SKM-1 treated with dmso at 0.1 percent for 144 hours (cell line): ENCODE data around the gene ACACA.
"Not testable (repeated sequence)": the region's sequence is repeated elsewhere in the genome, so short reads cannot be mapped to it uniquely, and the experiment has no call there.

Experiments used
- DNase-seq: peaks from one replicate; lab custom pipeline; 2025; ENCODE audit not compliant: unreplicated experiment; lab: John Stamatoyannopoulos, UW

ACACA gene

DNA sequence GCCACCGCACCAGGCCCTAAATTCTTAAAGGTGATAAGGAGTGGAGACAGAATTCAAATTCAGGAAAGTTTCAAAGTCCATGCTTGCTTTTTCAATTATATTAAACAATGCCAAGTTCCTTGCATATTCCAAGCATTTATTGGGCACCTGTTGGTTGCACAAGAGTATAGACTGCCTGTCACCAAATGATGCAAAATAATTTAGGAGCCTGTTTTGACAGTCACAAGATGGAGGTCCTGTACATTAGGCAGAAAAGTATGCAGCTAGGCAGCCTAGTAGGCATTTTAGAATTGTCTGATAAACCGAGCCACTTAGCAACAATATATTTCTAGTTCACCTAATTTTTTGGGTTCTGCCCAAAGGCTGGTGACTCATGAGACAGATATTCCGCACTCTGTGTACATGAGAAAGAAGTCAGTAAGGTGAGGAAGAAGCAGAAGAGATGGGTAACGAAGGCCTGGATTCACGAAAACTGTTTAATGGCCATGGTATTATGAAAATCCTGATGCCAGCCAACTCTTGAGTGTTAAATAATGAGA, 7.3 kb downstream of the ACACA start:
- DNase-seq = no peak

DNA sequence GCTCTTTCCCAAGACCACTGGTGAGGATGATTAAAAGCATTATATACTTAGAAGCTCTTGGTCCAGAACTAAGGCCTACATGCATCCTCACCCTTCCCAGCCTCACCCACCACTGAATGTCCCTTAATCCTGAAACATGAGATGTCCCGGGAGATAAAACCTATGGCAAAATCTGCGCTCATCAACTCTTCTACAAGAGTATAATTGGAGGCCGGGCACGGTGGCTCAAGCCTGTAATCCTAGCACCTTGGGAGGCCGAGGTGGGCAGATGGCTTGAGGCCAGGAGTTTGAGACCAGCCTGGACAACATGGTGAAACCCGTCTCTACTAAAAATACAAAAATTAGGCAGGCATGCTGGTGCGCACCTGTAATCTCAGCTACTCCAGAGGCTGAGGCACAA, 13.3 kb downstream of the ACACA start:
- DNase-seq = no peak

DNA sequence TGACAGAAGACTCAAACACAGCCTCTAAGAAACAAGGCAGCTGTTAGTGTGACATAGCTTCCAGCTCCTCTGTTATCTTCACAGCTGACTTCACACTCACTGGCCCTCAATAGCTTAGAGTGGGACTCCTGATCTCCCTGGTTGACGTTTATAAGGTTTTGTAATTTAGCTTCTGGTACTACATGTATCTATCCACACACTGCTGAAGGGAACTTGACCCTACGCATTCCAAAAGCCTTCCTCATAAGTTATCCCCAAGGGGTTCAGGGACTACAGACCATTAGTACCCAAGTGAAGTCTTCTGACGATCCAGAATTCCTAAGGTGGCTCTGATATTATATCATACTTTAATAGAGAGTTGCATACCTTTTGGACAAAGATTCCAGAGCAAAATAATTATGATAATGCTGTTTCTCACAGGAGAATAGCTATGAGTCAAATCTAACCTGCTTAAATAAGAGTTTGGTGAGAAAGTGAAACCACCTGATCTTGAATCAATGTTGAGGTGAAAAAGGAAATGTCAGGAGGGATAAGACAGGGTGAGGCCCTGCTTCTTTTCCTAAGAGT, 14.5 kb downstream of the ACACA start:
- DNase-seq = no peak

DNA sequence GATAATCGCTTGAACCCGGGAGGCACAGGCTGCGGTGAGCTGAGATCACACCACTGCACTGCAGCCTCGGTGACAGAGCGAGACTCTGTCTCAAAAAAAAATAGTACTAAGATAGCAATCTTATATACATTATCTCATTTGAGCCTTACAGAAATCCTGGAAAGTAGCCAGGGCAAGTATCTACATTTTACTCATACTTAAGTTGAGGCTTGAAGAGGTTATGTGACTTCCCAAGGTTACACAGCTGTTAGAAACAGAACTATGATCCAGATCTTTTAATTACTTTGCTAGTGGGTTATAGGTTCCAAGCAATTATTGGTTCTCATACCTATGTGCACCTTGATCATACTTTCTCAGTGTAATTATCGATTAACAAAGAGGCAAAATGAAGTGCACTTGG, 15.5 kb downstream of the ACACA start:
- DNase-seq = no peak

DNA sequence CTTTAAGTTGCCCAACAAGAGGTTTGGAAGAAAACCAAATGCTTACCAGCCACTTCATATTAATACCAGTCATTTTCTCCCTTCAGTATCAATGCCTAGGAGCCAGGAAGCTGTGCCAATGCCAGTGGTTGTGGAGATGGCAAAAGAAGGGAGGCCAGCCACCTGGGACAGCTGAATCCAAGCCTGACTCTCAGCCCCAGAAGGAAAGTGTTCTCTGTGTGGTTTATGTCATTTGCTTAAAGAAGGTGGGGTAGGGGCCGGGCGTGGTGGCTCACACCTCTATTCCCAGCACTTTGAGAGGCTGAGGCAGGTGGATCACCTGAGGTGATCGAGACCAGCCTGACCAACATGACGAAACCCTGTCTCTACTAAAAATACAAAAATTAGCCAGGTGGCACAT, 17.5 kb downstream of the ACACA start:
- no peak for DNase-seq

DNA sequence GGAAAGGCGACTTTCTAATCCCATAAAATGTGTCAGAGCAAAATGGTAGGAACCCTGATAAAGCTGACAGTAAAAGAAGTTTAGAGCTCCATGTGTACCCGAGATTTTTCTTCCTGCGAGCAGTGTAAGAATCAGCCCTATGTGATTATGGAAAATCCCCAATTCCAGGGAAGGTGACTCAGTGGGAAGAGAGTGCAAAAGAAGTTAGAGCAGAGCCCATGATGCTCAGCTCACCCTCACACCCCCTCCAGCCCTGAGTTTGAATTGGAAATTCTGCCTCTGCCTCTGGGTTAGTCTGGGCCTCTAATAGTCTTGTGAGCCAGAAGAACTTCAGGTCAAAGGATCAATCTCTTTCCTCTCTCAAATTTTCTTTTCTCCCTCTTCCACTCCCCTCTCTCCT, 18.4 kb downstream of the ACACA start:
- DNase-seq = no peak

DNA sequence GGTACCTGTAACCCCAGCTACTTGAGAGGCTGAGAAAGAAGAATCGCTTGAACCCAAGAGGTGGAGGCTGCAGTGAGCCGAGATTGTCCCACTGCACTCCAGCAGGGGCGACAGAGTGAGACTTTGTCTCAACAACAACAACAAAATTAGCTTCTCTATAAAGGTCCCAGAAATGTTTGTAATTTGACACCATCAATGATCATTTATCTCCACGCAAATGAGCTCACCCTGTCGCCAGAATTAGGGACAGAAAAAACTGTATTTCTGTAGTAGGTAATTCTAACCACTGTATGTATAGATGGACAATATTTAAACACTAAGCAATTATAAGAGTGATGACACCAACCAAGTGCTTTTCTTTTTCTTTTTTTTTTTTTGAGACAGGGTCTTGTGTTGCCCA, 20.2 kb downstream of the ACACA start:
- no peak for DNase-seq

DNA sequence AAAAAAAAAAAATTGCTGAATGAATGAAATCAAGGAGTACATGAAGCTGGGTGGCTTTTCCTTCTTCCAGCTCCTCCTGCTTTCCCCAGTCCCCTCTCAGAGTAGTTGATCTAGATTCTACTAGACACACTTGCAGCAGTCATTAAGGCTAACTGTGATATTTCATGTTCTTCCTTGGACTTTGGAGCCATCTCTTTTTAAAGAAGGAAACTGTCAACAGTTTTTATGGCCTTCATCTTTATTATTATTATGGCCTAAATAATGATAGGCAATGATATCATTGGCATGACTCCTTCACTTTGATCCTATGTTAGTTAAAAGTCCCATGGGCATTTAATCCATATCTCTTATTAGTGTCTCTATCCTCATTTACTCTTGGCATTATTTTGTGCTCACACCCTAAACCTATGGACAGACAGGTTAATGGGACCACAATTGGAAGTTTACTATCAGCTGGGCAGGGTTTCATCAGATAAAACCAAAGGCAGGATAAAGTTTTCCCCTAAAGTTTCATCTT, 21.1 kb downstream of the ACACA start:
- no peak for DNase-seq

DNA sequence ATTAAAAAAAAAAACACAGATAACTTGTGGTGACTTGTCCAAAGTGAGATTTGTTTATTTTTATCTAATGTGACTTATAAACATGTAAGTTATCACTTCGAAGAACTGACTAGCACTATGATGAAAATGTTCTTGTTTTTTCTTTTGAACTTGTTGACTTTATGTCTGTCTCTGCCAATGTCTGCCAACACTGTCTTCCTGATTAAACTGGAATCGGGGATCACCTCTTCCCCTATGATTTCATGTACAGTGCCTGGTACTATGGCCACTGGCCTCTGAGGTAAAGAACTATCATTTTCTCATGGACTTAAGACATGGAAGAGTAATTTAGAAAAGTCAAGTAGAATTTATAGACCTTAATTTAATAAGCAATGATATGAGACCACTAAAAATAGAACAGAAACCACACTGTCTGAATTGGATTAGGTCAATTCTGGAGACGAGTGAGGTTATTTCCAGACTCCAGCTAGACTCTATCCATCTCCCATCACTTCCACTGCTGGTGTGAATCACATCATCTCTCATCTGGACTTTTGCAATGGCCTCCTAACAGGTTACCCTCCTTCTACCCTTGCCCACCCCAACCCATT, 22.0 kb downstream of the ACACA start:
- no peak for DNase-seq

DNA sequence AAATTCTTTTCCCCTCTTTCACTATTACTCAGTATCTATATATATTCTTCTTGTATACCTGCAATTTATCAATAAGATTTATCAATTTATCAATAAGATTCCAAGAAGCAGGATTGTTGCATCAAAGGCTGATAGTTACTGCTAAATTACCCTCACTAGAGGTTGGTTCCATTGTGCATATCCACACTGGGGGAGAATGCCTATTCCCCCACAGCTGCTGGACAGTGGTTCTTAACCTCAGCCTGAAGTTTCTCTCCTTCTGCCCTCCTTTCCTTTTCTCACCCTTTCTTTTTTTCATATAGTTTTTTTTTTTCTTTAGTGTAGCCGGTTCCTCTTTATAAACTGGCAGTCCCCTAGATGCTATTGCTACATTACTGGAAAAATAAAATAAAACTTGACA, 24.6 kb downstream of the ACACA start:
- DNase-seq = no peak

DNA sequence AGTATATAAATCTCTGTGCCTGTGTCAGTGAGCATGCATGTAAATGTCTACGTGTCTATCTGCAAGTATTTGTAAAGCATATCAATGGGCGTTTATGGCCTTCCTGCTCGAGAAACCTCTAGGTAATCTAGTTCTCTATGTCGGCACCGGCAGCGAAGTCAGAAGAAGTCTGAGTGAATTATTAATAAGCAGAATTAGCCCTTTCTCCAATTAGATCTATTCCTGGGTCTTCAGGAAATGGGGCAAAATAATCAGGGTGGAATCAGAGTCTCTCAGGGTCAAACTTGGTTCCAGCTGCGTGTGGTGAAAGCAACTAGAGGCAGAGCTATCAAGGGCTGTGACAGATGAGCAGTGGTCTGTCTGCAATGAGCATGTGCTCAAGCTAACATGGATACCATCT, 30.9 kb downstream of the ACACA start, which contains the start of gene C17orf78:
C17orf78 (plus strand) TSS at position 280 of the 400 bp plus-strand sequence; CDS start at position 388, 108 bp downstream.
- DNase-seq = no peak

DNA sequence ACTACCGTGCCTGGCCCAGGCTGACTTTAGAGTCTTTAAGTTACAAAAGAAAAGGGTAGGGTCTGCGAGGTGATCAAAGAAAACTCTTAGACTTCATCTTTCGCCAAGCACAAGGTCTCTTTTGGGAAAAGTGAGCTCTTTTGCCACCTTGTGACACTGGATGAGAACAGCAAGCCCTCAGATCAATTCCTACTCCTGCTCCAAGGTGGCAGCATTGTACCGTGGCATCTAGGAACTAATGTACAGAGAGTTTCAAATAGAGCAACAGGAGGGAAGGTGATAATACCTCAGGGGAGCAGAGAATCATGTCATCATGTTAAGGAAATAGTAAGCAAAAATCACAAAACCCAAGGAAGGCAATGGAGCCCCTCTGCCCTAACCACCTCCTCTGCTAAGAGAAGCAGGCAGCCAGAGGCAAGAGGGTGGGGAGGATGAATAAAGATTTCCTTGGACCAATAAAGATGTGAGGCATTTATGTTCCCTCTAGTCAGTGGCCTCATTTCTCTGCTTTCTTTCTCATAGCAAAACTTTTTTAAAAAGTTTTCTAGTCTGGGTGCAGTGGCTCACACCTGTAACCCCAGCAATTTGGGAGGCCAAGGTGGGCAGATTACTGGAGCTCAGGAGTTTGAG, 33.0 kb downstream of the ACACA start:
- DNase-seq = peak; percentile 72

DNA sequence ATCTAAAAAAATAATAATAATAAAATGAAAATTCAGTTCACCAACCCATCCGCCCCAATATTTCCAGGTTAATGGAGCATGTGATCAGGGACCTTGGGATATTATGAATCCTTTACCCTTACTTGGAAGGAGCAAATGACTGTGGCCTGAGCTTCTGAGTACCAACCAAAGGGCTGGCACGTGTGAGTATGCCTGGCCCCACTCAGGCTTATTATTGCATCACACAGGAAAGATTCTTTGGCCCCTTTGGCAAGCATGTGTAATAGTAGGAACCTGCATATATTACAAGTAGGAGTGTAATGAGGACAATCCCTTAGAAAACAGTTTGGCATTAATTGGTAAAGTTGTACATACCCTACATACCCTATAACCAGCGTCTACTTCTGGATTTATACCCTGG, 38.1 kb downstream of the ACACA start:
- peak; percentile 28 for DNase-seq

DNA sequence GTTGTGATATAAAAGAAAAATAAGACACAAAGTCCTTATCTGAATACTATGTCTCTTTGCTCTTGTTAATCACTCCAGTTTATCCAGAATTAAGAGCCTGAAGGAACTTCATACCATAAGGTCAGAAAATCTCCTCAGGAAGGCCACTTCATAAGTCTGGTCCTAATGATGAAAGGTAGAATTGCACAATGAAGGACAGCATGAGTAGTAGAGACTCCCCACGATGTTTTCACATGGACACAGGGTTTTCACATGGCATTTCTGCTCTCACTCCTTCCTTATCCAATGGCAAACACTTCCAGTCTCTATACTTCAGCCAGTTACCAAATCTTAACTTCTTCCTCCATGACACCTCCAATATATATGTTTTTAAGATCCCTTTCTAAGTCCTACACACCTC, 41.0 kb downstream of the ACACA start:
- no peak for DNase-seq

DNA sequence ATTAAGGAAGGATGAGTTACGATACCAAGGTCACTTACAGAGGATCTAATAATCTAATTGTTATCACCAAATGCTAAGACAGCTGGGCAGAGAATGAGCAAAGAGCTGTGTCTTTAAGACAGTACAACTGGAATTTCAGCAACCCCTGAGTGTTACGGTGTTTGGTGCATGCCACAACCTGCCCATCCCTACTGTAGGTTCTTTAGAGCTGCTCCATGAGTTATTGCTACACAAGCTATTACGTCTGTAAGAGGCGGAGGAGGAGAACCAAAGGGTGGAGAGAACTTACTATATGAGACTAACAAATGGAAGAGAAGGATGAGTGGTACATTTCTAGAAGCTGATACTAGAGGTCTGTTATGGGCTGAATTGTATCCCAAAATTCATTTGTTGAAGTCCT, 45.1 kb downstream of the ACACA start:
- no peak for DNase-seq

DNA sequence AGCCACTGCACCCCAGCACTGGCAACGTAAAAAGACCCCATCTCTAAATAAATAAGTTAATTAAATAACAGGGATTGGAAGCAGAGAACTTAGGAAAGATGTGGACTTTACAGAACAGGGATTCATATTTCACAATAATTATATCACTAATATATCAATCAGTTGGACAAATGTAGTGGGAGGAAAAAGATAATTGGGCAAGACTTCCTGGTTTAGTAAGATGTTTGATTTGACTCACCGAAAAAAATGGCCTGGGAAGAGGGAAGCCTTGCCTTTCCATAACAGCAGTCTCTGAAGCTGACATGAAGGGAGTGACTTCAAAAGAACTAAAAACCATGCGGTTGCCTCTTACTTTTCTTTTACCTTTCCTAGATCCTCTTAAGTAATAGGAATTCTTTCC, 46.0 kb downstream of the ACACA start:
- no peak for DNase-seq

DNA sequence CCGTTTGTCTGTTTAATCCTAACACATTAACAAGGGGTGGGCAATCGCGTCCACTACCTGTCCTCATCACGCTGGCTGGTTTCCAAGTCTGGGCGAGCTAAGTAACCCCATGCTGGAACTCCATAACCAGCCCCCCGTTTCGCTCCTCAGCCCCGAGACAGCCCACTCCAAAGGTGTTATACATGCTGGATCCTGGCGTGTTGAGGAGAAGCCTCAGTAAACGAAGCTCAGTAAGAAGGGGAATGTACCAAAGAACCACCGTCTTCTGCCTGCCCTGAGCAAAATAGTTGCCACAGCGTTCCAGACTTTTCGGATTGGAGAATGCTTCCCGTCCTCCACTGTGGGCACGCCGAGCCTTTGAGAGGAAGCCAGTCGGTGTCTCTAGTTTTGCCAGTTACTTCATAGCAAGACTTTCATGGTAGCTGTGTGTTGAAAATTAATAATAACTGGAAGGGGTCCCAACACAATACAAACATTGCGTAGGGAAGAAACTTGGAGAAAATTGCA, 46.9 kb downstream of the ACACA start:
- DNase-seq = no peak

DNA sequence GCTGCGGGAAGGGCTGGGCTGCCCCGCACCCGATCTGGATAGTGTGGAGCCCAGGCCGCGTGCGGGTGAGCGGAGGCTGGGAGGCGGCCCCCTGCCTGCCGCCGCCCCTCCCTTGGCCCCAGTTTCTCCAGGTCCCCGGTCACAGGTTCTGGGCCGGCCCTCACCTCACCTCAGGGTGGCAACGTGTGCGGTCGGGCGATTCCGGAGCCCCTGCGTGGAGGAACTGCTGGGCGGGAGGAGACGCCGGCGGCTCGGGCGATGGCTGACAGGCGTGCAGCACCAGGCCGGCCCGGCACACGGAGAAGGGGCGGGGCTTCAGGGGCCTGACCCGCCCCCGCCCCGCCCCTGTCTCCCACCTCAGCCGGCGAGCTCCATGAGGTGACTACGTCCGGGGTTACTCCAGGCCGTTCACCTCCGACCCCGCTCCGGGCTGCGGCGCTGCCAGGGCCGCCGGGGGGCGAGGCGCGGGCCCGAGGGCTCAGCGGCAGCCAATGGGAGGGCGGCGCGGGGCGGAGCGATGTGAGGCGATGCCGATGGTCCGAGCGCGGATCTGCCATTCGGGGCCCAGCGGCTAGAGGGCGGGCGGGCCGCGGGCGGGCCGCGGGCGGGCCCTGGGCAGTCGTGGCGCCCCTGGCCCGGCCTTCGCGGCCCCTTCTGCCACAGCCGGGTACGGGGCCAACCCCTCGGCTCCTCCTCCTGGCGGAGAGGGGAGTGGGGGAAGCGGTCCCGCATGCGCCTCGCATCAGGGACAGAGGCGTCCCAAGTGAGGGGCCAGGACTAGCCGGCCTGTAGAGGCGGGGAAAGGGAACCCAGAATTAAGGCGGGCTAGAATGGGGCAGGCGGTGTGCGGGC, 47.6 kb downstream of the ACACA start:
- DNase-seq = peak; percentile 91

DNA sequence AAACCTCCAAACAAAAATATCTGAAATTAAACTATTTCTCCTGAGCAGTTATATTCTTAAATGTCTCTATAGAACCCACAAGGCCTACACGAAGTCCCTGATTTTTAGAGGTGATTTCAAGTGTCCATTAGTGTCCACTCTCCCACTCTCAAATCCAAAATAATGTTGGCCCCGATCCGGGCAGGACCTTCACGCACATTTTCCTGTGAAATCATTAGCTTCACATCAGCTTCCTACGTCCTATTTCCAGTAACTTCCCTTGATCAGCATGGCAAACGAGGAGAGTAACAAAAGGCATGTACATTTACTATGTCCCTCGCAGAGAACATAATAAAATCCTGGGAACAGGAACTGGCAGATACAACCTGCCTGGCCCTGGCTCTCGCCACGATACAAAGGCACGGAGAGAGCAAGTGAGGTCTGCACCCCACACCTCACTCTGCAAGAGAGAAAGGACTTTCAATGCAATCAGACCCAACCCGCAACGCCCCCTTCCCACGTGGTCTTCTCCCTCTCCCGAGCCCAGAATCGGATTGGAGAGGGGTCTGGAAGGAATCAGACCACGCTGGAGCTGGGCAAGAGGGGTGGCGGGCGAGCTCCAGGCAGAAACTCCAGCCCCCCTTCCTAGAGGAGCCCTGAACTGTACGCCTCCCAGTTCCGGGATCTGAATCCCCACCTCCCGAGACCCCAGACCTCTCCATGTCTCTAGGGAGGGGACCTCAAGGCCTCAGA, 48.4 kb downstream of the ACACA start:
- DNase-seq = peak; percentile 21

DNA sequence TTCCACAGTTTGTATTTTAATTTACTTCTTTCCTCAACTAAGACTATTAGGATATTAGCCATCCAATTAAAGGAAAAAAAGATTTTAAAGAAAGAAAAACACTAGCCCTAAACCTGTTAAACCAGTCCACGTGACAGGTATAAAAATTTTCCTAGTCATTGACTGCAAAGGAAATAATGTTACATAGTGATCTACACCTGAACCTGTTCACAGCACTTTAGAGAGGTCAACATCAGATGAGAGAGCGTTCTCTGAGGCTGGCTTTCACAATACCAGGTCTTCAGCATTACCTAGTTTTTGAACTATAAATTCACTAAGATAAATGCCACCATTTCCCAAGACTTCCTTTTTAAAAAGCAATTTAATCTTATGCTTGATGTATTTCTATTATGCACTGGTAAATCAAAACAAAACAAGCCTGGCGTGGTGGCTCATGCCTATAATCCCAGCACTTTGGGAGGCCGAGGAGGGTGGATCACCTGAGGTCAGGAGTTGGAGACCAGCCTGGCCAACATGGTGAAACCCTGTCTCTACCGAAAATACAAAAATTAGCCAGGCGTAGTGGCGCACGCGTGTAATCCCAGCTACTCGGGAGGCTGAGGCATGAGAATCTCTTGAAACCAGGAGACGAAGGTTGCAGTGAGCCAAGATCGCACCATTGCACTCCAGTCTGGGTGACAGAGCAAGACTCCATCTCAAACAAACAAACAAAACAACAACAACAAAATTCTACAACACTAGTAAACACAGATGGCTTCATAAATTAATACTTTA, 49.7 kb downstream of the ACACA start:
- DNase-seq = not testable (repeated sequence)
